Sigmoid colon (tissue), 4 donors: ENCODE results near the gene SESN1.

ENCODE experiments used
- EP300 ChIP-seq, 4 donors: sonication (generic); formaldehyde crosslinking; IDR thresholded peaks; one replicate each; pipeline ENCODE4 v1.6.1; 2017; ENCODE audit warnings: antibody characterized with exemption in 4 of 4
- POLR2A ChIP-seq, 2 donors: fragments of 450-650 bp; IDR thresholded peaks; one replicate each; pipeline ENCODE4 v1.6.1; 2016; ENCODE audit warnings: antibody characterized with exemption in 2 of 2, mild to moderate bottlenecking in 2 of 2, moderate library complexity in 2 of 2
- TF ChIP-seq, protein P1 (sequence below), 4 experiments: fragments of 450-650 bp in 3 of 4; fragments of 200-600 bp in 1 of 4; IDR thresholded peaks; one replicate each; pipeline ENCODE4 v1.5.1; 2016 to 2019; ENCODE audit warnings: antibody characterized with exemption in 4 of 4, mild to moderate bottlenecking in 3 of 4, moderate library complexity in 2 of 4

DNA sequence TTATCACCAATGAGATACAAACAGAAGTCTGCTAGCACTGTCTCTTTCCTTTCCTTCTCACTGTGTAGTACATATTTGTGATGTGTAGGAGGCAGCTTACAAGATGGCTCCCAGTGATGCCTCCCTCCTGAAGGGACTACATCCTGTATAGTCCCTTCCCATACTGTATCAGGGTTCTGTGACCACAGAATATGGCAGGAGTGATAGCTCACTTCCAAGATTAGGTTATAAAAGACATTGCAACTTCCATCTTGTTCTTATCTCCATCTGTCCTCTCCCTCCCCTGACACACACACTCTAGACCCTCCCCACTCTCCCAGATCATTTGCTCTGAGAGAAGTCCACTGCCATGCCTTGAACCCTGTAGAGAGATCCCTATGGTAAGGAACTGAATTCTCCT, 38.0 kb downstream of the SESN1 start:
- TF ChIP-seq, protein P1, sequence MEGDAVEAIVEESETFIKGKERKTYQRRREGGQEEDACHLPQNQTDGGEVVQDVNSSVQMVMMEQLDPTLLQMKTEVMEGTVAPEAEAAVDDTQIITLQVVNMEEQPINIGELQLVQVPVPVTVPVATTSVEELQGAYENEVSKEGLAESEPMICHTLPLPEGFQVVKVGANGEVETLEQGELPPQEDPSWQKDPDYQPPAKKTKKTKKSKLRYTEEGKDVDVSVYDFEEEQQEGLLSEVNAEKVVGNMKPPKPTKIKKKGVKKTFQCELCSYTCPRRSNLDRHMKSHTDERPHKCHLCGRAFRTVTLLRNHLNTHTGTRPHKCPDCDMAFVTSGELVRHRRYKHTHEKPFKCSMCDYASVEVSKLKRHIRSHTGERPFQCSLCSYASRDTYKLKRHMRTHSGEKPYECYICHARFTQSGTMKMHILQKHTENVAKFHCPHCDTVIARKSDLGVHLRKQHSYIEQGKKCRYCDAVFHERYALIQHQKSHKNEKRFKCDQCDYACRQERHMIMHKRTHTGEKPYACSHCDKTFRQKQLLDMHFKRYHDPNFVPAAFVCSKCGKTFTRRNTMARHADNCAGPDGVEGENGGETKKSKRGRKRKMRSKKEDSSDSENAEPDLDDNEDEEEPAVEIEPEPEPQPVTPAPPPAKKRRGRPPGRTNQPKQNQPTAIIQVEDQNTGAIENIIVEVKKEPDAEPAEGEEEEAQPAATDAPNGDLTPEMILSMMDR (IDR thresholded peaks at IDR 0.05): no peak
- TF ChIP-seq POLR2A (IDR thresholded peaks at IDR 0.05) (no peak), EP300 (IDR thresholded peaks at IDR 0.05) (no peak)
